HEK293 (cell line): ENCODE results near the gene TUBB2B.
"Not testable (repeated sequence)": the region's sequence is repeated elsewhere in the genome, so short reads cannot be mapped to it uniquely, and the experiment has no call there.

Source experiments
- CTCF ChIA-PET: fragments of 350-600 bp; formaldehyde crosslinking; extraction: SDS; loops from one replicate; lab custom pipeline; 2021; ENCODE audit warnings: antibody characterized with exemption; lab: Yijun Ruan, JAX
- POLR2A ChIA-PET: fragments of 300-600 bp; formaldehyde crosslinking; extraction: SDS; loops from one replicate; lab custom pipeline; 2020; ENCODE audit warnings: antibody characterized with exemption, inconsistent platforms; lab: Yijun Ruan, JAX
- H3K27ac ChIP-seq: fragments of 200-500 bp; sonication (Bioruptor generic); 2 replicates; pipeline ENCODE4 v1.5.1; 2014; ENCODE audit warnings: low read depth, low read length, control low read depth, inconsistent platforms; ENCODE audit errors: extremely low read depth
- H3K36me3 ChIP-seq, 2 experiments: fragments of 200-500 bp in 1 of 2; sonication (Bioruptor generic) in 1 of 2; 1 replicate in 1 of 2; 2 replicates in 1 of 2; pipeline ENCODE4 v1.5.1; 2014 to 2017; ENCODE audit warnings: inconsistent platforms in 2 of 2, low read length in 2 of 2; ENCODE audit not compliant: control insufficient read depth in 2 of 2, insufficient read depth in 1 of 2
- H3K4me1 ChIP-seq: fragments of 200-500 bp; sonication (Bioruptor generic); 2 replicates; pipeline ENCODE4 v1.5.1; 2014; ENCODE audit warnings: mild to moderate bottlenecking, low read length, inconsistent platforms; ENCODE audit not compliant: control insufficient read depth, insufficient read depth
- H3K4me3 ChIP-seq: 2 replicates; pipeline ENCODE4 v1.5.1; 2011; ENCODE audit warnings: low read depth, mild to moderate bottlenecking, control low read depth, low read length, moderate library complexity
- H3K9me3 ChIP-seq: fragments of 200-500 bp; sonication (Bioruptor generic); 2 replicates; pipeline ENCODE4 v1.5.1; 2014; ENCODE audit warnings: low read depth, low read length, inconsistent platforms; ENCODE audit not compliant: control insufficient read depth, insufficient read depth
- PRDM2 ChIP-seq: fragments of 450-650 bp; formaldehyde crosslinking; IDR thresholded peaks from 2 replicates; pipeline ENCODE4 v1.5.1; 2016; ENCODE audit warnings: missing biosample characterization, missing genetic modification characterization, borderline replicate concordance
- TCF7L2 ChIP-seq: IDR thresholded peaks from 2 replicates; pipeline ENCODE4 v1.6.1; 2011; ENCODE audit warnings: low read depth, mild to moderate bottlenecking, inconsistent platforms, low read length, moderate library complexity, borderline replicate concordance
- ZFHX2 ChIP-seq: fragments of 450-650 bp; formaldehyde crosslinking; conservative IDR thresholded peaks from 2 replicates; pipeline ENCODE4 v1.5.1; 2016; ENCODE audit warnings: missing biosample characterization, missing genetic modification characterization
- ZNF121 ChIP-seq: fragments of 450-650 bp; formaldehyde crosslinking; IDR thresholded peaks from 2 replicates; pipeline ENCODE4 v1.5.1; 2016; ENCODE audit warnings: missing biosample characterization, missing genetic modification characterization
- ZNF146 ChIP-seq: fragments of 450-650 bp; formaldehyde crosslinking; IDR thresholded peaks from 2 replicates; pipeline ENCODE4 v1.5.1; 2016; ENCODE audit warnings: missing biosample characterization, missing genetic modification characterization
- ZNF157 ChIP-seq: fragments of 450-650 bp; formaldehyde crosslinking; IDR thresholded peaks from 2 replicates; pipeline ENCODE4 v1.5.1; 2016; ENCODE audit warnings: missing biosample characterization, missing genetic modification characterization
- ZNF324 ChIP-seq: fragments of 450-650 bp; formaldehyde crosslinking; IDR thresholded peaks from 2 replicates; pipeline ENCODE4 v1.5.1; 2016; ENCODE audit warnings: missing biosample characterization, missing genetic modification characterization
- ZNF513 ChIP-seq: fragments of 450-650 bp; IDR thresholded peaks from 2 replicates; pipeline ENCODE4 v1.5.1; 2018; ENCODE audit warnings: missing biosample characterization, missing genetic modification characterization
- ZNF555 ChIP-seq: fragments of 450-650 bp; formaldehyde crosslinking; conservative IDR thresholded peaks from 2 replicates; pipeline ENCODE4 v1.5.1; 2017; ENCODE audit warnings: missing biosample characterization, mild to moderate bottlenecking, missing genetic modification characterization, inconsistent platforms
- ZNF768 ChIP-seq: fragments of 450-650 bp; formaldehyde crosslinking; IDR thresholded peaks from 2 replicates; pipeline ENCODE4 v1.5.1; 2018; ENCODE audit warnings: missing biosample characterization, mild to moderate bottlenecking, missing genetic modification characterization
- ZSCAN5A ChIP-seq: fragments of 450-650 bp; formaldehyde crosslinking; IDR thresholded peaks from 2 replicates; pipeline ENCODE4 v1.5.1; 2016; ENCODE audit warnings: missing biosample characterization, missing genetic modification characterization

Gene TUBB2B

GRCh38 chr6:3241745-3242144 is 14.3 kb upstream of the TUBB2B start:
- H3K36me3 ChIP-seq = not testable (repeated sequence)
- TF ChIP-seq ZNF146 (tag by site-specific recombination) = peak; percentile 96
- TF ChIP-seq, all 188 proteins: peak for 1; not testable (repeated sequence) for 187
- H3K4me3 ChIP-seq, H3K9me3 ChIP-seq, H3K27ac ChIP-seq, H3K4me1 ChIP-seq, POLR2A ChIA-PET: not testable (repeated sequence)
- CTCF ChIA-PET = interaction anchor here (0.7 kb wide), 1 partner anchor 753 kb away, joined by 3 read pairs; no protein-coding TSS in a partner anchor

- ChIA-PET POLR2A (interaction anchor here (0.7 to 1.5 kb wide), 4 partner anchors 10 to 78 kb away, joined by 3 to 6 read pairs (median 4); no protein-coding TSS in a partner anchor), CTCF (interaction anchor here (0.6 to 6.1 kb wide), 4 partner anchors 9 to 240 kb away, joined by 3 to 72 read pairs (median 4); no protein-coding TSS in a partner anchor)
- Histone ChIP-seq H3K9me3 (no peaks in the 10 kb centered on the region), H3K27ac (no peak overlapping the region), H3K4me1 (no peaks in the 10 kb centered on the region), H3K4me3 (no peak overlapping the region), H3K36me3 (no peaks in the 10 kb centered on the region)
- TF ChIP-seq ZSCAN5A (no peak), ZNF768 (tag by site-specific recombination) (no peak), ZNF324 (tag by site-specific recombination) (no peak), ZNF555 (tag by site-specific recombination) (no peak), TCF7L2 (no peak)
These were observed 13.1 kb upstream of the TUBB2B start for GRCh38 chr6:3240595-3240994.

GRCh38 chr6:3239110-3239830 is 11.8 kb upstream of the TUBB2B start:
- Histone ChIP-seq H3K4me3 (no peak overlapping the region), H3K4me1 (no peaks in the 10 kb centered on the region), H3K36me3 (no peaks in the 10 kb centered on the region), H3K27ac (no peak overlapping the region), H3K9me3 (no peaks in the 10 kb centered on the region)
- ChIA-PET POLR2A (interaction anchor here (1.5 kb wide), 2 partner anchors 8 to 13 kb away, joined by 4 to 6 read pairs; no protein-coding TSS in a partner anchor), CTCF (interaction anchor here (0.5 to 6.1 kb wide), 5 partner anchors 10 to 1220 kb away, joined by 3 to 72 read pairs (median 3); no protein-coding TSS in a partner anchor)
- TF ChIP-seq ZNF513 (tag by site-specific recombination) (no peak), ZNF121 (no peak), ZFHX2 (0 out of 2 replicates have a peak, but pooled peaks have one; percentile 12), ZNF157 (tag by site-specific recombination) (peak; percentile 70), PRDM2 (tag by site-specific recombination) (no peak)
